Left renal pelvis (tissue), 4 donors: ENCODE results near the gene LRRC15. TPM values are rescaled to one million over a fixed set of nuclear protein-coding genes. Genes with fewer than 3 reads are reported as not detected.

Experiments
- DNase-seq, 4 donors: peaks; one replicate each; pipeline ENCODE4 v3.0.0-alpha.2; 2013; ENCODE audit warnings: low read depth in 4 of 4, low spot score in 3 of 4
- polyA plus RNA-seq, 4 donors: library from polyadenylated mRNA; unstranded; fragments of 120-200 nt; gene quantifications; one replicate each; pipeline ENCODE4 v1.2.1, GENCODE V29; 2013; ENCODE audit not compliant: insufficient read length in 4 of 4

The LRRC15 gene
- polyA plus RNA-seq, 4 donors: 0.09 TPM; not detected in 3

GRCh38 chr3:194306109-194306686, 63.3 kb downstream of the LRRC15 start:
- no peak for DNase-seq

- DNase-seq: no peak
These were observed 64.0 kb downstream of the LRRC15 start for GRCh38 chr3:194305356-194306108.

Other genes starting within 250 kb of the LRRC15 start
- 100 to 1,000 TPM in 1 of 4 donors, 10 to 100 TPM in 3; 38.9 to 112 (median 88.4) TPM for gene HES1, start 233.6 kb downstream of the LRRC15 start, polyA plus RNA-seq
- 1 to 10 TPM in 1 of 4 donors, under 1 TPM in 3; 0.16 to 1.0 (median 0.44) TPM for gene CPN2, start 18.4 kb downstream of the LRRC15 start, polyA plus RNA-seq
- under 1 TPM; 0.40 to 0.91 (median 0.69) TPM for gene GP5, start 29.5 kb upstream of the LRRC15 start, polyA plus RNA-seq
- gene ATP13A3, start 117.3 kb upstream of the LRRC15 start, polyA plus RNA-seq: 100 to 1,000 TPM in 3 of 4 donors, 10 to 100 TPM in 1; 65.6 to 112 (median 105) TPM